Karpas-422 (cell line): ENCODE data around the gene AWAT2. TPM values are rescaled to one million over a fixed set of nuclear protein-coding genes. Genes with fewer than 3 reads are reported as not detected.

Experiments
- DNase-seq: peaks from one replicate; pipeline ENCODE4 v3.0.0-alpha.2; 2015
- H2AFZ ChIP-seq: fragments of 200-600 bp; sonication (generic); 2 replicates; pipeline ENCODE4 v1.6.1; 2014; ENCODE audit warnings: antibody characterized with exemption, low read length, mixed read lengths
- H3K27ac ChIP-seq: fragments of 200-600 bp; sonication (generic); 2 replicates; pipeline ENCODE4 v1.5.1; 2014; ENCODE audit warnings: mild to moderate bottlenecking, low read length, moderate library complexity
- H3K27me3 ChIP-seq: fragments of 200-600 bp; sonication (generic); 2 replicates; pipeline ENCODE4 v1.6.1; 2014; ENCODE audit warnings: low read length, mixed read lengths
- H3K36me3 ChIP-seq: fragments of 200-600 bp; sonication (generic); 2 replicates; pipeline ENCODE4 v1.6.1; 2014; ENCODE audit warnings: low read length, mixed read lengths; ENCODE audit not compliant: insufficient read depth
- H3K4me1 ChIP-seq: fragments of 200-600 bp; sonication (generic); 2 replicates; pipeline ENCODE4 v1.6.1; 2014; ENCODE audit warnings: mild to moderate bottlenecking, low read length, mixed read lengths
- H3K4me2 ChIP-seq: fragments of 200-600 bp; sonication (generic); 2 replicates; pipeline ENCODE4 v1.6.1; 2014; ENCODE audit warnings: low read length, low read depth, mild to moderate bottlenecking; ENCODE audit not compliant: poor library complexity, severe bottlenecking
- H3K4me3 ChIP-seq: fragments of 200-600 bp; sonication (generic); 2 replicates; pipeline ENCODE4 v1.5.1; 2014; ENCODE audit warnings: mild to moderate bottlenecking, antibody characterized with exemption, low read length, mixed read lengths
- H3K79me2 ChIP-seq: fragments of 200-600 bp; sonication (generic); 2 replicates; pipeline ENCODE4 v1.6.1; 2014; ENCODE audit warnings: mild to moderate bottlenecking, low read length, mixed read lengths
- H3K9ac ChIP-seq: fragments of 200-600 bp; sonication (generic); 2 replicates; pipeline ENCODE4 v1.6.0; 2014; ENCODE audit warnings: low read length
- H3K9me2 ChIP-seq: fragments of 200-600 bp; sonication (generic), shearing (Covaris generic); replicated peaks from 2 replicates; pipeline ENCODE4 v1.6.0; 2014; ENCODE audit warnings: mild to moderate bottlenecking, low read length, moderate library complexity; ENCODE audit not compliant: insufficient read depth
- H3K9me3 ChIP-seq: fragments of 300-700, 200-600 bp; sonication (generic); 2 replicates; pipeline ENCODE4 v1.6.1; 2014; ENCODE audit warnings: low read length, mixed read lengths
- H4K20me1 ChIP-seq: fragments of 200-600 bp; sonication (generic); 2 replicates; pipeline ENCODE4 v1.6.1; 2014; ENCODE audit warnings: mild to moderate bottlenecking, antibody characterized with exemption, low read length, low read depth; ENCODE audit not compliant: insufficient read depth
- total RNA-seq: library from RNA; depleted of rRNA; stranded (reverse); fragments of >200 nt; shearing (Covaris generic); gene quantifications from 2 replicates; pipeline ENCODE4 v1.2.3, GENCODE V29; 2014; ENCODE audit warnings: low replicate concordance; rRNA removed

Gene AWAT2
- not detected in 2 replicates for total RNA-seq

GRCh38 chrX:70049925-70050324 lies at the start of gene AWAT2:
AWAT2 (minus strand) TSS chrX:70049938; CDS start chrX:70049932, 6 bp downstream.
- Histone ChIP-seq H3K9me3 (no peaks in the 10 kb centered on the region), H4K20me1 (no peaks in the 10 kb centered on the region), H3K79me2 (no peaks in the 10 kb centered on the region), H2AFZ (no peak within 1 kb of the TSS), H3K27ac (no peak within 1 kb of the TSS), H3K36me3 (no peaks in the 10 kb centered on the region), H3K4me1 (no peaks in the 10 kb centered on the region), H3K27me3 (no peaks in the 10 kb centered on the region), H3K4me2 (no peak within 1 kb of the TSS), H3K4me3 (no peak within 1 kb of the TSS), H3K9ac (no peak within 1 kb of the TSS), H3K9me2 (no peaks in the 10 kb centered on the region)
- DNase-seq: no peak

DNA sequence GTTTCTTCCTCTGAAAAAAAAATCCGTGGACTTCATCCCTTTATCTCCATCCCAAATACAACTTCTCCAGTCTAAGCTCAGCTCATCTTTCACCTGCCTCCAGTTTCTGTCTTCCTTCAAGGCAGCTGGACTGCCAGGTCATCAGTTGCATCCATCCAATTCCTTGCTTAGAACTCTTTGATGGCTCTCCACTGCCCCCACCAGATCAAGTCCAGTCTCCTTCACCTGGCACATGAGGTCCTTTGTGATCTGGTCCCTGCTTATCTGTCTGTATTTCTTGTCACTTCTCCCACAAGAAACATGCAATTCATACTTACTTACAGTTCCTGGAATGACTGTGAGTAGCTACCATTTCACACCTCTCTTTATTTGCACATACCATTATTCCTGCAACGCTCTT lies 46.3 kb upstream of the AWAT2 start:
- Histone ChIP-seq H3K4me1 (no peaks in the 10 kb centered on the region), H3K27me3 (no peaks in the 10 kb centered on the region), H3K9me3 (no peaks in the 10 kb centered on the region), H3K36me3 (no peaks in the 10 kb centered on the region), H3K27ac (no peak overlapping the region), H3K79me2 (no peaks in the 10 kb centered on the region), H3K9me2 (no peaks in the 10 kb centered on the region), H4K20me1 (no peaks in the 10 kb centered on the region), H2AFZ (no peak overlapping the region), H3K4me3 (no peak overlapping the region), H3K9ac (no peak overlapping the region), H3K4me2 (no peak overlapping the region)
- DNase-seq: no peak

DNA sequence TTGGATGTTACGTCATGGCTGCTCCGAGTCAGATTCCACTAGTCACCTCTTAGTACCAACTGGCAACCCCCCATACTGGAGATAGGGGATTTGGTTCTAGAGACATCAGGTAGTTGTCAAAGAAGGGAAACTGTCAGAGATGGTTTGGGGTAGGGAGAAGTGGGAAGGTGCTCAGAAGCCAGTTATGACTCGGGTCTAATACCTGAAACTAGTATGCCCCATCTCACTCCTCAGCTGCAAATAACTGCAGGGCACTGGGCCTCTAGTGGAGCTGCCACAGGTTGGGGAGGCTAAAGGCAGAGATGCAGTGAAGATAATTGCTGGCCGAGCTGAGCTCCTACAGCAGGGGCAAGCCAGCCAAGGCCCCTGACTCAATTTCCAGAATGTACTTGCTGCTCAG lies 42.5 kb upstream of the AWAT2 start:
- Histone ChIP-seq H3K9me2 (no peaks in the 10 kb centered on the region), H3K36me3 (no peaks in the 10 kb centered on the region), H3K27me3 (no peaks in the 10 kb centered on the region), H3K4me3 (no peak overlapping the region), H2AFZ (no peak overlapping the region), H3K4me1 (no peaks in the 10 kb centered on the region), H3K4me2 (no peak overlapping the region), H3K79me2 (no peaks in the 10 kb centered on the region), H4K20me1 (no peaks in the 10 kb centered on the region), H3K27ac (no peak overlapping the region), H3K9ac (no peak overlapping the region), H3K9me3 (no peaks in the 10 kb centered on the region)
- no peak for DNase-seq

GRCh38 chrX:70089604-70090297 lies 40.0 kb upstream of the AWAT2 start:
- no peak overlapping the region for H3K9ac ChIP-seq
- H3K4me2 ChIP-seq: no peak overlapping the region
- no peaks in the 10 kb centered on the region for H3K36me3 ChIP-seq
- no peak overlapping the region for H2AFZ ChIP-seq
- no peak for DNase-seq
- H4K20me1 ChIP-seq: no peaks in the 10 kb centered on the region
- H3K4me3 ChIP-seq: no peak overlapping the region
- H3K9me3 ChIP-seq: no peaks in the 10 kb centered on the region
- H3K27ac ChIP-seq: no peak overlapping the region
- no peaks in the 10 kb centered on the region for H3K9me2 ChIP-seq
- H3K4me1 ChIP-seq: no peaks in the 10 kb centered on the region
- no peaks in the 10 kb centered on the region for H3K27me3 ChIP-seq
- no peaks in the 10 kb centered on the region for H3K79me2 ChIP-seq

GRCh38 chrX:70088751-70089150 lies 39.0 kb upstream of the AWAT2 start:
- Histone ChIP-seq H3K9me2 (no peaks in the 10 kb centered on the region), H3K27ac (no peak overlapping the region), H3K4me1 (no peaks in the 10 kb centered on the region), H4K20me1 (no peaks in the 10 kb centered on the region), H3K36me3 (no peaks in the 10 kb centered on the region), H2AFZ (no peak overlapping the region), H3K9me3 (no peaks in the 10 kb centered on the region), H3K4me3 (no peak overlapping the region), H3K9ac (no peak overlapping the region), H3K4me2 (no peak overlapping the region), H3K79me2 (no peaks in the 10 kb centered on the region), H3K27me3 (no peaks in the 10 kb centered on the region)
- DNase-seq: no peak

DNA sequence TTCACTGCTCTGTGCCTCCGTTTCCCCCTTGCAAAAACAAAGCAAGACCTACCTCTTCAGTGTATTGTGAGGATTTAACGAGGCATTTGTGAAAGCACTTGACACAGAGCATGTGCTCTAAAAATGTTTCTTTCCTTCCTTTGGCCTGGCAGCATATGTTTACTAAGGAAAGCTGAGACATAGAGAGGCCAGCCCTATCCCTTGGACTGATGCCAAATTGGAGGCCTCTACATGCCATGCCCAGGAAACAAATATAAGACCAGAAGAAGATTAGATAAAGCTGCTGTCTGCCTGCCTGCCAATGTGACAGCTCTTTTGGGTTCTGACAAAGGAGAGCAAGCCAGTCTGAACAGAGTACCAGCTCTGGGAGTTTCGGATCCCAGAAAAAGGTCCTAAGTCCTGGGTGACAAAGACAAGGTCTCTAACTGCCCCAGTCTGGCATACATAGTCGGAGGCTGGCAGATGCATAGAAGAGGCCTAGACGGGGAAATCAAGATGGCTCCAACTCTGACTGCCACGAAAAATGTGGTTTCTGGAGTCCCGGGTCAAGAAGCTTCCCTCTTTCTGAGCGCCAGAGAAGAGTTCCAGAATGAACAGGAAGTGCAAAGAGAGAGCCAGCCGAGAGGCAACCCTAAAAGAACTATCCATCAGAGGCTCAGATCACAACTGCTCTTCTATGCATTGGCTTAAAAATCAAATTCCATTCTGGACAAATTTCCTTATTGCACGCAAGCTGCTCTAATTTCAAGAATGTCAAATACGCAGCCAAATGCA lies 38.3 kb upstream of the AWAT2 start:
- no peak for DNase-seq
- Histone ChIP-seq H2AFZ (no peak overlapping the region), H3K27me3 (no peaks in the 10 kb centered on the region)

GRCh38 chrX:70084592-70085240 lies 35.0 kb upstream of the AWAT2 start:
- Histone ChIP-seq H3K27me3 (no peaks in the 10 kb centered on the region), H2AFZ (no peak overlapping the region), H3K36me3 (no peaks in the 10 kb centered on the region), H3K4me1 (no peaks in the 10 kb centered on the region), H3K27ac (no peak overlapping the region), H4K20me1 (no peaks in the 10 kb centered on the region), H3K4me2 (no peak overlapping the region), H3K9me2 (no peaks in the 10 kb centered on the region), H3K9me3 (no peaks in the 10 kb centered on the region), H3K79me2 (no peaks in the 10 kb centered on the region), H3K9ac (no peak overlapping the region), H3K4me3 (no peak overlapping the region)
- no peak for DNase-seq

More for the DNA sequence above, 38.3 kb upstream of the AWAT2 start:
- Histone ChIP-seq H3K79me2 (no peaks in the 10 kb centered on the region), H4K20me1 (no peaks in the 10 kb centered on the region), H3K9ac (no peak overlapping the region), H3K36me3 (no peaks in the 10 kb centered on the region), H3K27ac (no peak overlapping the region), H3K9me3 (no peaks in the 10 kb centered on the region), H3K4me1 (no peaks in the 10 kb centered on the region), H3K9me2 (no peaks in the 10 kb centered on the region), H3K4me3 (no peak overlapping the region), H3K4me2 (no peak overlapping the region)

GRCh38 chrX:70082723-70083122 lies 33.0 kb upstream of the AWAT2 start:
- Histone ChIP-seq H3K9ac (no peak overlapping the region), H3K36me3 (no peaks in the 10 kb centered on the region), H3K27me3 (no peaks in the 10 kb centered on the region), H3K4me3 (no peak overlapping the region), H3K9me3 (no peaks in the 10 kb centered on the region), H3K27ac (no peak overlapping the region), H3K79me2 (no peaks in the 10 kb centered on the region), H3K4me1 (no peaks in the 10 kb centered on the region), H3K9me2 (no peaks in the 10 kb centered on the region), H4K20me1 (no peaks in the 10 kb centered on the region), H3K4me2 (no peak overlapping the region), H2AFZ (no peak overlapping the region)
- DNase-seq: no peak
